GM12892 (cell line): Measurements from ENCODE around the gene ACTR1B.

Source experiments
- POLR2A ChIP-seq: IDR thresholded peaks from 2 replicates; pipeline ENCODE4 v1.6.1; 2011; ENCODE audit warnings: low read depth, low read length, control low read depth
- POLR2AphosphoS5 ChIP-seq: IDR thresholded peaks from 2 replicates; pipeline ENCODE4 v1.6.1; 2011; ENCODE audit warnings: low read depth, low read length, control low read depth
- TAF1 ChIP-seq: IDR thresholded peaks from 2 replicates; pipeline ENCODE4 v1.6.1; 2011; ENCODE audit warnings: low read depth, mild to moderate bottlenecking, control low read depth, low read length, borderline replicate concordance

DNA sequence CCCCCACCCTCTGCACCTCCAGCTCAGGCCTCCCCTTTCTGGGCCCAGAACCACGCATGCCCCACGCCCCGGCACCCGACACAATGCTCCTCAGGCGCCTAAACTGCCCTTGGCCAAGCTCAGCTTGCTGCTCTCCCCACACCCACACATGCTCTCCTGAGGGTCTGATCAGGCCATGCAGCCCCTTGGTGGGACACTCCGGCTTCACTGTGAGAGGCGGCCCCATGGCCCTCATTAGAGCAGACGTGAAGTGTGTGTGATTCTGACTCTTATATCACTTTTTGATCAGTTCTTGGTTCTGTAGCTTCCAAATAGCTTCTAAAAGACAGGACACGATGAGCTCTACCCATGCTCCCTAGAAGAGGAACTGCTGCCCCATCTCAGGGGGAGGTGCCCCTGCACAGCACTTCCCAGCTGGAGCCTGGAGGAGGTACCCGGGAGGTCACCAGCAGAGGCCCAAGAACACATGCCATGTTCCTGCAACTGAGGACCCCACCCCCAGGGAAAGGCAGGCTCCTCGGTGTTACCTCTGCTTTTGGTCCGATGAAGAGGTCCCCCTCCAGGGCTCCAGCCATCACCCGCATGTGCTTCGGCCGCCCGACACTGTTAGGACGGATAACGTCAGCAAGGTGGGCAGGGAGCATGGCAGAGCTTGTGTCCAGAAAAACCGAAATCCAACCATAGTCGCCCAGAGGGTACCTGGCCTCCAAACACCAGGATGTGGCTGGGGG lies 3.6 kb downstream of the ACTR1B start:
- TF ChIP-seq POLR2A, result no peak
- no peak for TF ChIP-seq POLR2AphosphoS5
- no peak for TF ChIP-seq TAF1
